Activated CD4-positive, alpha-beta T cell treated with anti-CD3 and anti-CD28 coated beads, Interleukin-2, Interleukin-4, amounts not matched to agents 100 ng/mL and 50 ng/mL, durations not matched to agents 16 hours and 8 hours (primary cell): Measurements from ENCODE around the gene MIOX.

Experiments used
- DNase-seq: peaks from one replicate; pipeline ENCODE4 v3.0.0-alpha.2; 2020; ENCODE audit warnings: low spot score

MIOX gene

GRCh38 chr22:50486561-50487289 lies at the start of gene MIOX:
Gene MIOX (plus strand): TSS chr22:50486859. CDS start chr22:50486898, 39 bp downstream.
- no peak for DNase-seq

GRCh38 chr22:50437511-50438304 lies 49.0 kb upstream of the MIOX start:
- DNase-seq, result no peak

- DNase-seq, result no peak
These were observed 48.1 kb upstream of the MIOX start for GRCh38 chr22:50438305-50439275.

GRCh38 chr22:50439314-50439870 lies 47.3 kb upstream of the MIOX start:
- DNase-seq, result no peak

- DNase-seq, result no peak
These were observed 46.8 kb upstream of the MIOX start for GRCh38 chr22:50439871-50440331.

- DNase-seq, result no peak
These were observed 46.0 kb upstream of the MIOX start for GRCh38 chr22:50440544-50441249.

- DNase-seq, result no peak
These were observed 45.1 kb upstream of the MIOX start for GRCh38 chr22:50441428-50441993.

GRCh38 chr22:50443197-50443596 lies 43.5 kb upstream of the MIOX start:
- DNase-seq, result no peak

- DNase-seq, result no peak
These were observed 42.6 kb upstream of the MIOX start for GRCh38 chr22:50443801-50444625.

- no peak for DNase-seq
These were observed 42.0 kb upstream of the MIOX start for GRCh38 chr22:50444663-50445062.

GRCh38 chr22:50445071-50445879 lies 41.4 kb upstream of the MIOX start:
- no peak for DNase-seq

- DNase-seq, result no peak
These were observed 40.6 kb upstream of the MIOX start for GRCh38 chr22:50445880-50446707.

- no peak for DNase-seq
These were observed 39.7 kb upstream of the MIOX start for GRCh38 chr22:50446708-50447575.

- no peak for DNase-seq
These were observed 38.8 kb upstream of the MIOX start for GRCh38 chr22:50447576-50448551.

GRCh38 chr22:50452649-50453048 lies 34.0 kb upstream of the MIOX start:
- no peak for DNase-seq

- no peak for DNase-seq
These were observed 32.0 kb upstream of the MIOX start for GRCh38 chr22:50454556-50455075.
